ENCODE data around the gene RAP2A.

Gene RAP2A

GRCh38 chr13:97433727-97434396, at the start of gene RAP2A:
Gene RAP2A (plus strand): TSS chr13:97434169. CDS start chr13:97434471, 302 bp downstream.
- DNase-seq (ENCODE audit: low read depth) = peak; percentile 79

GRCh38 chr13:97384371-97384770, 49.6 kb upstream of the RAP2A start:
- no peak for DNase-seq (ENCODE audit: low read depth)

- DNase-seq (ENCODE audit: low read depth) = no peak
These were observed 48.8 kb upstream of the RAP2A start for GRCh38 chr13:97385146-97385545.

- DNase-seq (ENCODE audit: low read depth) = no peak
These were observed 48.1 kb upstream of the RAP2A start for GRCh38 chr13:97385854-97386253.

GRCh38 chr13:97386801-97387484, 47.0 kb upstream of the RAP2A start:
- no peak for DNase-seq (ENCODE audit: low read depth)

GRCh38 chr13:97387485-97387839, 46.5 kb upstream of the RAP2A start:
- no peak for DNase-seq (ENCODE audit: low read depth)

- no peak for DNase-seq (ENCODE audit: low read depth)
These were observed 46.1 kb upstream of the RAP2A start for GRCh38 chr13:97387890-97388289.

GRCh38 chr13:97388373-97388772, 45.6 kb upstream of the RAP2A start:
- no peak for DNase-seq (ENCODE audit: low read depth)

- DNase-seq (ENCODE audit: low read depth) = no peak
These were observed 42.9 kb upstream of the RAP2A start for GRCh38 chr13:97390941-97391600.

- no peak for DNase-seq (ENCODE audit: low read depth)
These were observed 41.9 kb upstream of the RAP2A start for GRCh38 chr13:97392020-97392419.

- no peak for DNase-seq (ENCODE audit: low read depth)
These were observed 39.4 kb upstream of the RAP2A start for GRCh38 chr13:97394542-97394941.

GRCh38 chr13:97395447-97396136, 38.4 kb upstream of the RAP2A start:
- DNase-seq (ENCODE audit: low read depth) = no peak

- DNase-seq (ENCODE audit: low read depth) = no peak
These were observed 36.7 kb upstream of the RAP2A start for GRCh38 chr13:97397267-97397666.

- no peak for DNase-seq (ENCODE audit: low read depth)
These were observed 32.5 kb upstream of the RAP2A start for GRCh38 chr13:97401421-97401820.

- DNase-seq (ENCODE audit: low read depth) = peak; percentile 18
These were observed 29.8 kb upstream of the RAP2A start for GRCh38 chr13:97403893-97404750.

- no peak for DNase-seq (ENCODE audit: low read depth)
These were observed 26.4 kb upstream of the RAP2A start for GRCh38 chr13:97407540-97407939.

- DNase-seq (ENCODE audit: low read depth) = no peak
These were observed 25.0 kb upstream of the RAP2A start for GRCh38 chr13:97408938-97409337.

GRCh38 chr13:97411984-97412383, 22.0 kb upstream of the RAP2A start:
- peak; percentile 65 for DNase-seq (ENCODE audit: low read depth)

GRCh38 chr13:97413694-97414093, 20.3 kb upstream of the RAP2A start:
- DNase-seq (ENCODE audit: low read depth) = no peak

GRCh38 chr13:97414392-97414791, 19.6 kb upstream of the RAP2A start:
- no peak for DNase-seq (ENCODE audit: low read depth)

- DNase-seq (ENCODE audit: low read depth) = no peak
These were observed 16.3 kb upstream of the RAP2A start for GRCh38 chr13:97417698-97418097.

Data from GM04504 (cell line).